ENCODE data around the gene ZFYVE9. TPM values are rescaled to one million over a fixed set of nuclear protein-coding genes. Genes with fewer than 3 reads are reported as not detected.
"Not testable (repeated sequence)": the region's sequence is repeated elsewhere in the genome, so short reads cannot be mapped to it uniquely, and the experiment has no call there.

The ZFYVE9 gene
- total RNA-seq, 1 donor from 2014 or later, result 16.5 TPM

- Histone ChIP-seq H3K79me2 (ENCODE audit: insufficient read depth, low read length) (peaks cover 64% of the 10 kb centered on the region), H4K20me1 (ENCODE audit: insufficient read depth, low read length) (peaks cover 14% of the 10 kb centered on the region), H3K27me3 (ENCODE audit: insufficient read depth, low read length) (no peaks in the 10 kb centered on the region), H3K27ac (ENCODE audit: low read depth, low read length) (no peak overlapping the region), H3K36me3 (ENCODE audit: insufficient read depth, low read length) (no peaks in the 10 kb centered on the region), H2AFZ (ENCODE audit: low read depth, low read length) (no peak overlapping the region), H3K4me3 (ENCODE audit: insufficient read depth, low read depth, low read length) (no peak overlapping the region), H3K4me1 (ENCODE audit: insufficient read depth, low read length) (peaks cover 5% of the 10 kb centered on the region), H3K9me3 (ENCODE audit: insufficient read depth, low read depth, low read length) (no peaks in the 10 kb centered on the region), H3K9ac (ENCODE audit: low read length) (no peak overlapping the region), H3K4me2 (ENCODE audit: low read length) (no peak overlapping the region)
- peaks cover 6% of the 10 kb centered on the region for H3K4me1 Mint-ChIP-seq (ENCODE audit: low read depth, unreplicated experiment)
- TF ChIP-seq CTCF (IDR thresholded peaks at IDR 0.05; ENCODE audit: insufficient read depth, low read depth, low read length) (no peak), EZH2 (IDR thresholded peaks at IDR 0.05; ENCODE audit: insufficient read depth, low read length) (no peak)
- no peaks in the 10 kb centered on the region for H3K9me3 Mint-ChIP-seq (ENCODE audit: unreplicated experiment)
- DNase-seq (ENCODE audit: low read depth) (no peak), FAIRE-seq (no peak)
- H3K27ac Mint-ChIP-seq (ENCODE audit: unreplicated experiment), result no peak overlapping the region
- no peaks in the 10 kb centered on the region for H3K36me3 Mint-ChIP-seq (ENCODE audit: low read depth, unreplicated experiment)
- no peak overlapping the region for H3K4me3 Mint-ChIP-seq (ENCODE audit: unreplicated experiment)
- no peaks in the 10 kb centered on the region for H3K27me3 Mint-ChIP-seq (ENCODE audit: low read depth, unreplicated experiment)
These were observed 3.2 kb downstream of the ZFYVE9 start for GRCh38 chr1:52145137-52145536.

DNA sequence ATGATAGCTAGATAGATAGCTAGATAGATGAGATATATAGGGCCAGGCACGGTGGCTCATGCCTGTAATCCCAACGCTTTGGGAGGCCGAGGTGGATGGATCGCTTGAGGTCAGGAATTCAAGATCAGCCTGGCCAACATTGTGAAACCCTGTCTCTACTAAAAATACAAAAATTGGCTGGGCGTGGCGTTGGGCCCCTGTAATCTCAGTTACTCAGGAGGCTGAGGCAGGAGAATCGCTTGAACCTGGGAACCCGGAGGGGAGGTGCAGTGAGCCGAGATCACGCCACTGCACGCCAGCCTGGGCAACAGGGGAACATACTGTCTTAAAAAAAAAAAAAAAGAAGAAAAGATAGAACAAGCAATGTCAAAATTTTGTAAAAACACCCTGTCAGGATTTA, 8.6 kb downstream of the ZFYVE9 start:
- not testable (repeated sequence) for H3K4me1 Mint-ChIP-seq (ENCODE audit: low read depth, unreplicated experiment); DNase-seq (ENCODE audit: low read depth); H3K36me3 ChIP-seq (ENCODE audit: insufficient read depth, low read length); H3K9ac ChIP-seq (ENCODE audit: low read length); H3K36me3 Mint-ChIP-seq (ENCODE audit: low read depth, unreplicated experiment); H3K4me2 ChIP-seq (ENCODE audit: low read length); H3K27ac ChIP-seq (ENCODE audit: low read depth, low read length); H3K4me3 Mint-ChIP-seq (ENCODE audit: unreplicated experiment); H2AFZ ChIP-seq (ENCODE audit: low read depth, low read length); H3K4me1 ChIP-seq (ENCODE audit: insufficient read depth, low read length); FAIRE-seq; H3K27me3 ChIP-seq (ENCODE audit: insufficient read depth, low read length); H3K4me3 ChIP-seq (ENCODE audit: insufficient read depth, low read depth, low read length); H3K27me3 Mint-ChIP-seq (ENCODE audit: low read depth, unreplicated experiment); H3K27ac Mint-ChIP-seq (ENCODE audit: unreplicated experiment); H3K9me3 ChIP-seq (ENCODE audit: insufficient read depth, low read depth, low read length); H3K9me3 Mint-ChIP-seq (ENCODE audit: unreplicated experiment)
- peaks cover 24% of the 10 kb centered on the region for H4K20me1 ChIP-seq (ENCODE audit: insufficient read depth, low read length)
- peaks cover 48% of the 10 kb centered on the region for H3K79me2 ChIP-seq (ENCODE audit: insufficient read depth, low read length)

DNA sequence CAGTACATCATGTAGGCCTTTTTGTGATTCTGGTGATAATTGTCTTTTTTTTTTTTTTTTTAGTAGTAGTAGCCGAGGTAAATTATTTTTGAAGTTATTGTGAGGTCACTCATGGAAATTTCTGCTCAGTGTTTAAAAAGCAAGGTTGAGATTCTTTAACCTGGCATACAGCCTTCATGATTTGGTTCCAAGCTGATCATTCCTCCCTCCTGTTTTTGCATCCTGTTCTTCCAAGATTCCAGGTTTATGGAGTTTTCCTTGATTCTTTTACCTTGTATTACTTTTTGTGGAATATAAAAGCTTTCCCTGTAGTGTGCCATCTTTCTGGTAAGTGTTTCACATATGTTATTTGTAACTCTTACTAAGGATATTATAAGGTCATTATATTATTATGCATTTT, 9.1 kb downstream of the ZFYVE9 start:
- Histone ChIP-seq H3K9me3 (ENCODE audit: insufficient read depth, low read depth, low read length) (no peaks in the 10 kb centered on the region), H4K20me1 (ENCODE audit: insufficient read depth, low read length) (peaks cover 27% of the 10 kb centered on the region), H3K9ac (ENCODE audit: low read length) (no peak overlapping the region), H3K36me3 (ENCODE audit: insufficient read depth, low read length) (no peaks in the 10 kb centered on the region), H3K79me2 (ENCODE audit: insufficient read depth, low read length) (peaks cover 43% of the 10 kb centered on the region), H3K27me3 (ENCODE audit: insufficient read depth, low read length) (no peaks in the 10 kb centered on the region), H3K4me2 (ENCODE audit: low read length) (no peak overlapping the region), H3K4me3 (ENCODE audit: insufficient read depth, low read depth, low read length) (no peak overlapping the region), H3K4me1 (ENCODE audit: insufficient read depth, low read length) (no peaks in the 10 kb centered on the region), H2AFZ (ENCODE audit: low read depth, low read length) (no peak overlapping the region), H3K27ac (ENCODE audit: low read depth, low read length) (no peak overlapping the region)
- TF ChIP-seq CTCF (IDR thresholded peaks at IDR 0.05; ENCODE audit: insufficient read depth, low read depth, low read length) (no peak), EZH2 (IDR thresholded peaks at IDR 0.05; ENCODE audit: insufficient read depth, low read length) (no peak)
- Mint-ChIP-seq H3K27ac (ENCODE audit: unreplicated experiment) (no peak overlapping the region), H3K27me3 (ENCODE audit: low read depth, unreplicated experiment) (no peaks in the 10 kb centered on the region), H3K4me1 (ENCODE audit: low read depth, unreplicated experiment) (peaks cover 2% of the 10 kb centered on the region), H3K4me3 (ENCODE audit: unreplicated experiment) (no peak overlapping the region), H3K36me3 (ENCODE audit: low read depth, unreplicated experiment) (peaks cover 2% of the 10 kb centered on the region), H3K9me3 (ENCODE audit: unreplicated experiment) (no peaks in the 10 kb centered on the region)
- FAIRE-seq, result no peak
- DNase-seq (ENCODE audit: low read depth), result no peak

Data from astrocyte (in vitro differentiated cells and primary cell).